Transverse colon (tissue), 4 donors: Measurements from ENCODE around the gene INAVA. TPM values are rescaled to one million over a fixed set of nuclear protein-coding genes. Genes with fewer than 3 reads are reported as not detected.

Source experiments
- DNase-seq: peaks from one replicate; pipeline ENCODE4 v3.0.0-alpha.2; 2019
- H3K27ac ChIP-seq, 4 donors: fragments of 200-600 bp; sonication (generic); 2 replicates each; pipeline ENCODE4 v1.5.1; 2016 to 2018; ENCODE audit warnings: inconsistent platforms in 4 of 4
- H3K27me3 ChIP-seq: fragments of 200-600 bp; sonication (generic); 2 replicates; pipeline ENCODE4 v1.5.1; 2017; ENCODE audit warnings: inconsistent platforms
- H3K36me3 ChIP-seq, 4 donors: fragments of 200-600 bp; sonication (generic); 2 replicates each; pipeline ENCODE4 v1.5.1; 2017 to 2019; ENCODE audit warnings: inconsistent platforms in 4 of 4
- H3K4me1 ChIP-seq, 4 donors: fragments of 200-600 bp; sonication (generic); 2 replicates each; pipeline ENCODE4 v1.5.1; 2017 to 2020; ENCODE audit warnings: inconsistent platforms in 4 of 4
- H3K4me3 ChIP-seq, 4 donors: fragments of 200-600 bp; sonication (generic); 1 replicate in 1 of 4; 2 replicates in 3 of 4; pipeline versions ENCODE4 v1.5.1 to v1.6.1; 2017 to 2019; ENCODE audit warnings: inconsistent platforms in 4 of 4
- H3K9me3 ChIP-seq, 2 donors: fragments of 200-600 bp; sonication (generic); 2 replicates each; pipeline ENCODE4 v1.5.1; 2017 to 2019; ENCODE audit warnings: inconsistent platforms in 2 of 2
- CTCF ChIP-seq, 5 experiments: fragments of 200-600 bp in 3 of 5; fragments of 450-650 bp in 2 of 5; sonication (generic) in 3 of 5; IDR thresholded peaks; 1 replicate in 2 of 5; 2 replicates in 3 of 5; pipeline ENCODE4 v1.5.1; 2016 to 2017; ENCODE audit warnings: antibody characterized with exemption in 5 of 5, inconsistent platforms in 3 of 5, mild to moderate bottlenecking in 2 of 5, moderate library complexity in 1 of 5
- EP300 ChIP-seq: sonication (generic); formaldehyde crosslinking; IDR thresholded peaks from one replicate; pipeline ENCODE4 v1.6.1; 2017; ENCODE audit warnings: antibody characterized with exemption, low read depth
- POLR2A ChIP-seq: fragments of 450-650 bp; IDR thresholded peaks from one replicate; pipeline ENCODE4 v1.6.1; 2016; ENCODE audit warnings: antibody characterized with exemption, mild to moderate bottlenecking, moderate library complexity
- POLR2AphosphoS5 ChIP-seq, 3 donors: sonication (generic); formaldehyde crosslinking; IDR thresholded peaks; one replicate each; pipeline ENCODE4 v1.6.1; 2016; ENCODE audit warnings: antibody characterized with exemption in 3 of 3
- WGBS, 2 donors: methylation state at CpG; one replicate each; pipeline ENCODE4 v1.1.5; 2018; ENCODE audit warnings: low coverage in 1 of 2; 5-methylcytosine and 5-hydroxymethylcytosine counted together
- in situ Hi-C, 4 donors: fragments of 200-750 bp; cut with MboI; loops; one replicate each; pipeline versions ENCODE4 v1.15.0 to v1.15.1; 2017; ENCODE audit warnings: low sequenced_read_pairs in 3 of 4, low pct_ligation_motif_present in 1 of 4, low pct_unique_long_range_greater_than_20kb in 1 of 4
- intact Hi-C: fragments of 100-400 bp; cut with DNase I; formaldehyde crosslinking; loops from one replicate; pipeline ENCODE4 v1.15.1; 2023; ENCODE audit warnings: low total_unique reads
- total RNA-seq, 4 donors: library from RNA; depleted of rRNA; stranded (reverse); fragments of >200 nt; gene quantifications; one replicate each; pipeline ENCODE4 v1.1.0, GENCODE V29; 2016

Gene INAVA
- total RNA-seq, 4 donors from 2014 or later: 139 to 609 (median 265) TPM

DNA sequence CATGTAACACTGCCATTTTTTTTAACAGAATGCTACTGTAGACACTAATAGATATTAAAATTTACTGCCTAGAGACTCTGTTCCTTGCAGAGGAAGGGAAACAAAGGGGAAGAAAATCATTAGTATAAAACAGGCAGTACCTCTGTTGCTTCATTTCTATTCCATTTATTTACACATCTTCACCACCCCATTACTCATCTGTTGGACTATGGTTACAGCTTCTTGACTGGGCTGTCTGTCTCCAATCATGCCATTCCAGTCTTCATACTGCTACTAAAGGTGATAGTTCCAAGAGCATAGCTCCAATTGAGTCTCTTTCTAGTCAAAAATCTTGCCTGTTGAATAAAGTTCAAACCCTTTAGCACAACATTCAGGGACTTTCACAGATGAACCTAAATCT is 44.1 kb upstream of the INAVA start:
- TF ChIP-seq POLR2AphosphoS5 (IDR thresholded peaks at IDR 0.05) (no peak), POLR2A (no peak), EP300 (no peak)
- no peak for DNase-seq
- no peaks in the 10 kb centered on the region for H3K9me3 ChIP-seq
- no peak overlapping the region for H3K4me3 ChIP-seq
- no peaks in the 10 kb centered on the region for H3K4me1 ChIP-seq
- no peaks in the 10 kb centered on the region for H3K27me3 ChIP-seq
- no peak overlapping the region for H3K27ac ChIP-seq
- in situ Hi-C loops (no loop called here), intact Hi-C loops (no loop called here)
- H3K36me3 ChIP-seq: peaks cover 0 to 40% (median 14%) of the 10 kb centered on the region in 4 donors

DNA sequence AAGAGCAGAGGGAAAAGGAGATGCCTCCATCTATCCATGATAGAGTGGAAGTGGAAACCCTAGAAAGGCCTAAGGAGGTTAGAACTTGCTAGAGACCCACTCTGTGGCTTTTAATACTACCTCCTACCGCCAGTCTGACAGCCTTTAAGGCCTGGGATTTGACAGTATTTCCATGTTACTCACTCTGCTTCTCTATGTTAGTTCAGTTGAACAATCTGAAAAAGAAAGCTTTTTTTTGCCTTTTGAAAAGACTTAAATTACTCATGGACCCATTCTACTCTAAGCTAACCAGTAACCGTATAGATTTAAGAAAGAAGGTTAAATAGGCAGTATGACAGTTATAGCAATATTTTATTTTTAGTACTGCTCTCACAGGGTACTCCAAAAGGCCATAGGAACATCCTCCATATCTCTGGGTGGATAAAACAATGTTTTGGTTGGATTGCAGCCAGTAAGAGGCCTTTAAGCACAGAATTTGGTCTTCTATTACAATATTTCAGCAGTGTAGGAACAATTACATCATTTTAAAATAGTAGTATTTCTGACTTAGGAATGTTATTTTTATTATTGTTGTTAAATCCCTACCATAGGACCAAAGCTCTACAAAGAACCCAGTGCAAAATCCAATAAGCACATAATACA is 37.9 kb upstream of the INAVA start:
- no peak for DNase-seq
- TF ChIP-seq POLR2AphosphoS5 (IDR thresholded peaks at IDR 0.05): no peak
- no peak for TF ChIP-seq POLR2A
- TF ChIP-seq EP300: no peak
- TF ChIP-seq CTCF (IDR thresholded peaks at IDR 0.05): no peak
- Histone ChIP-seq H3K9me3 (no peaks in the 10 kb centered on the region), H3K4me1 (no peaks in the 10 kb centered on the region), H3K27ac (no peak overlapping the region), H3K36me3 (peaks cover 0 to 38% (median 9%) of the 10 kb centered on the region in 4 donors), H3K4me3 (no peak overlapping the region), H3K27me3 (no peaks in the 10 kb centered on the region)
- 76 to 88% methylated on average over 2 of the region's 2 CpGs for WGBS, 2 donors
- in situ Hi-C loops: no loop called here
- intact Hi-C loops: no loop called here

DNA sequence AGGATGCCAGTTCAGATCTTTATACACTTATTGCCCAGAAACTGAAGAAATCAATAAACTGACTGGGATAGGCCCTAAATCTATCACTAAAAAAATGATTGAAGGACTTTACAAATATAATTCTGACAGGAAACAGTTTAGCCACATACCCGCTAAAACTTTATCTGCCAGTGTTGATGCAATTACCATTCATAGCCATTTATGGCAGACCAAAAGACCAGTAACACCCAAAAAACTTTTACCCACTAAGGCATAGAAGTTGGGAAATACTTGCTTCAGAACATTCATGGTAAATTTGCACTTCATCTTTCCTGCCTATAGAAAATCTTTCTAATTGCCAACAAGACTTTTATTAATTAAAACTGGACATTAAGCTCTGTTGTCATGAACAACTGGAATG is 36.9 kb upstream of the INAVA start:
- Histone ChIP-seq H3K4me1 (no peaks in the 10 kb centered on the region), H3K27ac (no peak overlapping the region), H3K4me3 (no peak overlapping the region), H3K36me3 (peaks cover 0 to 38% (median 8%) of the 10 kb centered on the region in 4 donors), H3K9me3 (no peaks in the 10 kb centered on the region), H3K27me3 (no peaks in the 10 kb centered on the region)
- in situ Hi-C loops (no loop called here), intact Hi-C loops (no loop called here)
- TF ChIP-seq POLR2A (no peak), CTCF (IDR thresholded peaks at IDR 0.05) (no peak), POLR2AphosphoS5 (IDR thresholded peaks at IDR 0.05) (no peak), EP300 (no peak)
- WGBS, 2 donors: 82 to 87% methylated on average over 1 of the region's 1 CpG
- no peak for DNase-seq

DNA sequence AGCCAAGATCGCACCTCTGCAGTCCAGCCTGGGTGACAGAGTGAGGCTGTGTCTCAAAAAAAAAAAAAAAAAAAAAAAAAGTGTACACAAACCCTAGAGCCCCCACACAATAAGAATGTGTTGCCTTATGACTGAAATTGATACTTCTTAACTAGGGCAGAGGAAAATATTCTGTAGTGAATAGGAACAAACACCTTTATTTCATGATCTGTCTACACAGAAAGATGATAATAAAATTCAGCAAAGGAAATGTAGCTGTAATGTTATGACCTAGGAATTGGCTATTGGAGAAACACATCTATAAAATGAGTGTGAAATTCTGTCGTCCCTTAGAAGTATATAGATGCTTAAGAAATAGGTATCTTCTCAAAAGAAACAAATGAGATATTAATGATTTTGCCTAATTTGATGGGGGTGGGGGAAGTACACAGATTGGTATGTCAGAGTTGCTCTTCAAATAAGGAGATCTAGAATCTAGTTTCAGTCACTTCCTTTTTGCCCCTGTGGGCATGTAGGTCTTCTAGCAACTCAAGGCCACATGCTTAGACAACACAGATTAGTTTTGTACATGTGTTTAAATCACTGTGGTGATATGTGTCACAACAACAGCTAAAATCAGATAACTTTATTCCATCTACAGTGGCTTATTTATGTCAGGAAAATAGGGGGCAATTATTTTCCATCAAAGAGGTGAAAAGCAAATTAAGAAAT is 32.6 kb upstream of the INAVA start:
- in situ Hi-C loops: no loop called here
- Histone ChIP-seq H3K4me3 (no peak overlapping the region), H3K36me3 (peaks cover 0 to 7% (median 0%) of the 10 kb centered on the region in 4 donors), H3K27me3 (peaks cover under 1% of the 10 kb centered on the region), H3K9me3 (no peaks in the 10 kb centered on the region), H3K27ac (no peak overlapping the region), H3K4me1 (no peaks in the 10 kb centered on the region)
- 70 to 74% methylated on average over 1 to 2 of the region's 2 CpGs for WGBS, 2 donors
- TF ChIP-seq CTCF (IDR thresholded peaks at IDR 0.05) (no peak), POLR2AphosphoS5 (IDR thresholded peaks at IDR 0.05) (no peak), EP300 (no peak), POLR2A (no peak)
- intact Hi-C loops: no loop called here
- DNase-seq: no peak
